GM12801 (cell line): ENCODE results near the gene ACOT6.
"Not testable (repeated sequence)": the region's sequence is repeated elsewhere in the genome, so short reads cannot be mapped to it uniquely, and the experiment has no call there.

Experiments
- TF ChIP-seq, protein P1 (sequence below): IDR thresholded peaks from one replicate; pipeline ENCODE4 v1.5.1; 2011; ENCODE audit warnings: control low read depth; ENCODE audit not compliant: insufficient read length; ENCODE audit errors: extremely low read depth

The ACOT6 gene, protein sequence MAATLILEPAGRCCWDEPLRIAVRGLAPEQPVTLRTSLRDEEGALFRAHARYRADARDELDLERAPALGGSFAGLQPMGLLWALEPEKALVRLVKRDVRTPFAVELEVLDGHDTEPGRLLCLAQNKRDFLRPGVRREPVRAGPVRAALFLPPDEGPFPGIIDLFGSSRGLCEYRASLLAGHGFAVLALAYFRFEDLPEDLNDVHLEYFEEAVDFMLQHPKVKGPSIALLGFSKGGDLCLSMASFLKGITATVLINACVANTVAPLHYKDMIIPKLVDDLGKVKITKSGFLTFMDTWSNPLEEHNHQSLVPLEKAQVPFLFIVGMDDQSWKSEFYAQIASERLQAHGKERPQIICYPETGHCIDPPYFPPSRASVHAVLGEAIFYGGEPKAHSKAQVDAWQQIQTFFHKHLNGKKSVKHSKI

DNA sequence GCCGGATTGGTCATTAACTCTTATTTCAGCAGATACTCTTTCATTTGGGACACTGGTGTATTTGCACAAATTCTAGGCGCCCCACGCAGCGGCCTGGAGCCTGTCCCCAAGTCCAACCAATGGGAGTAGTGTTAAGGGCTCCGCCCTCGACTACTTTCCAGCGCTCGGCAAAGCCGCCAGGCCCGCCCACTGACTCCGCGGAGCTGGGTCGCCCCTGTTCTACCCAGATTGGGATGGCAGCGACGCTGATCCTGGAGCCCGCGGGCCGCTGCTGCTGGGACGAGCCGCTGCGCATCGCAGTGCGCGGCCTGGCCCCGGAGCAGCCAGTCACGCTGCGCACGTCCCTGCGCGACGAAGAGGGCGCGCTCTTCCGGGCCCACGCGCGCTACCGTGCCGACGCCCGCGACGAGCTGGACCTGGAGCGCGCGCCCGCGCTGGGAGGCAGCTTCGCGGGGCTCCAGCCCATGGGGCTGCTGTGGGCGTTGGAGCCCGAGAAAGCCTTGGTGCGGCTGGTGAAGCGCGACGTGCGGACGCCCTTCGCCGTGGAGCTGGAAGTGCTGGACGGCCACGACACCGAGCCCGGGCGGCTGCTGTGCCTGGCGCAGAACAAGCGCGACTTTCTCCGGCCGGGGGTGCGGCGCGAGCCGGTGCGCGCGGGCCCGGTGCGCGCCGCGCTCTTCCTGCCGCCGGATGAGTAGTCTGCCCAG is at the start of gene ACOT6:
Gene ACOT6, plus strand, starts transcription at position 179 of the 707 bp plus-strand sequence. Its CDS starts 55 bp downstream, at position 234.
- TF ChIP-seq, protein P1, sequence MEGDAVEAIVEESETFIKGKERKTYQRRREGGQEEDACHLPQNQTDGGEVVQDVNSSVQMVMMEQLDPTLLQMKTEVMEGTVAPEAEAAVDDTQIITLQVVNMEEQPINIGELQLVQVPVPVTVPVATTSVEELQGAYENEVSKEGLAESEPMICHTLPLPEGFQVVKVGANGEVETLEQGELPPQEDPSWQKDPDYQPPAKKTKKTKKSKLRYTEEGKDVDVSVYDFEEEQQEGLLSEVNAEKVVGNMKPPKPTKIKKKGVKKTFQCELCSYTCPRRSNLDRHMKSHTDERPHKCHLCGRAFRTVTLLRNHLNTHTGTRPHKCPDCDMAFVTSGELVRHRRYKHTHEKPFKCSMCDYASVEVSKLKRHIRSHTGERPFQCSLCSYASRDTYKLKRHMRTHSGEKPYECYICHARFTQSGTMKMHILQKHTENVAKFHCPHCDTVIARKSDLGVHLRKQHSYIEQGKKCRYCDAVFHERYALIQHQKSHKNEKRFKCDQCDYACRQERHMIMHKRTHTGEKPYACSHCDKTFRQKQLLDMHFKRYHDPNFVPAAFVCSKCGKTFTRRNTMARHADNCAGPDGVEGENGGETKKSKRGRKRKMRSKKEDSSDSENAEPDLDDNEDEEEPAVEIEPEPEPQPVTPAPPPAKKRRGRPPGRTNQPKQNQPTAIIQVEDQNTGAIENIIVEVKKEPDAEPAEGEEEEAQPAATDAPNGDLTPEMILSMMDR = no peak

DNA sequence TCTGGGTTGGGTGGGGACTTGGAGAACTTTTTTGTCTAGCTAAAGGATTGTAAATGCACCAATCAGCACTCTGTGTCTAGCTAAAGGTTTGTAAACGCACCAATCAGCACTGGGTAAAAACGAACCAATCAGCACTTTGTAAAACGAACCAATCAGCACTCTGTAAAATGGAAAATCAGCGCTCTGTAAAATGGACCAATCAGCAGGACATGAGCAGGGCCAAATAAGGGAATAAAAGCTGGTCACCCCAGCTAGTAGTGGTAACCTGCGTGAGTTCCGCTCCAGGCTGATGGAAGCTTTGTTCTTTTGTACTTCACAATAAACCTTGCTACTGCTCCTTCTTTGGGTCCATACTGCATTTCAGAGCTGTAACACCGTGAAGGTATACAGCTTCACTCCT is 45.0 kb upstream of the ACOT6 start:
- TF ChIP-seq, protein P1 = no peak

DNA sequence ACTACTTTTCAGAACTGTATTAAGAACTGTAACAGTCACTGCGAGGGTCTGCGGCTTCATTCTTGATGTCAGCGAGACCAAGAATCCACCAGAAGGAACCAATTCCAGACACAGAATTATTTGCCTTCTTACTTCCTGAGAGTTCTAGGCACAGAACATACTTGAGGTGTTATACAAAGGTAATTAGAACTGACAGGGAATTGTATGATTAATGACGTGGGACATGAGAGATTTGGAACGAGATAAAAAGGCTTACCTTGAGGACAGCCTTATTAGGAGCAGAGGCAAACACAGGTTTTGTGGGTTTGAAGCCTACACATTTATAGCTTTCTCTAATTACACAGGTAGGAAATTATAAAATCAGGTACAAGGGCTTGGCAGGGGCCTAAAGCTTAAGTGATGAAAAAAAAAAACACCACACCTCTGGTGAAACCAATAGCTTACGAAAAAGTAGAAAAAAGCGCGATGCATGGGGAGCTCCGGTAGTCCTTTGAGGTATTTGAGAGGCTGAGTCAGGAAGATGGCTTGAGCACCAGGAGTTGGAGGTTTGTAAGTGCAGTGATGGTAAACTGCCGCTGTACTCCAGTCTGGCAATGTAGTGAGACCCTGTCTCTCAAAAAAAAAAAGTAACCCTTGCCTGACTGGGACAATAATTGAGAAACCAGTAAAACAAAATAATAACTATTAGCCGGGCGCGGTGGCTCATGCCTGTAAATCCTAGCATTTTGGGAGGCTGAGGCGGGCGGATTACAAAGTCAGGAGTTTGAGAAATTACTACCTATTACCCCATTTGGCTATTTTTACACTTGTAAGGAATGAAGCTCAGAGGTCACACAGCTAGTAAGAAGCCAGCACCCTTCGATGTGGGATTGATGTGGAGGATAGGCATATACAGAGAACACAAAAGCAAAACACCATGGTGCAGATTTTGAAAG is 44.1 kb upstream of the ACOT6 start:
- TF ChIP-seq, protein P1 = no peak

DNA sequence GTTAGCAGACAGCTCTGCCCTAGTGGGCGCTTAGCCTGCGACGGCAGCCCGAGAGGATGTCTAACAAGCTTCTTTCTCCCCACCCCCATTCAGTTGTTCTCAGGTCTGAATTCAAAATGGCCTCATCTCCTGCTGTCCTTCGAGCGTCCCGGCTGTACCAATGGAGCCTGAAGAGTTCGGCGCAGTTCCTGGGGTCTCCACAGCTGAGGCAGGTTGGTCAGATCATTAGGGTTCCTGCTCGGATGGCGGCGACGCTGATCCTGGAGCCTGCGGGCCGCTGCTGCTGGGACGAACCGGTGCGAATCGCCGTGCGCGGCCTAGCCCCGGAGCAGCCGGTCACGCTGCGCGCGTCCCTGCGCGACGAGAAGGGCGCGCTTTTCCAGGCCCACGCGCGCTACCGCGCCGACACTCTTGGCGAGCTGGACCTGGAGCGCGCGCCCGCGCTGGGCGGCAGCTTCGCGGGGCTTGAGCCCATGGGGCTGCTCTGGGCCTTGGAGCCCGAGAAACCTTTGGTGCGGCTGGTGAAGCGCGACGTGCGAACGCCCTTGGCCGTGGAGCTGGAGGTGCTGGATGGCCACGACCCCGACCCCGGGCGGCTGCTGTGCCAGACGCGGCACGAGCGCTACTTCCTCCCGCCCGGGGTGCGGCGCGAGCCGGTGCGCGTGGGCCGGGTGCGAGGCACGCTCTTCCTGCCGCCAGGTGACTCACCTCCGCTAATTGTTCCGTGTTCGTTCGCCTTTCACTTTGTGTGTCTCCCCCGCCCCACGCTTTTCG is 42.9 kb upstream of the ACOT6 start, which contains the start of gene ACOT2:
Gene ACOT2, plus strand, starts transcription at position 29 of the 774 bp plus-strand sequence. Its CDS starts 28 bp downstream, at position 57.
- TF ChIP-seq, protein P1 = not testable (repeated sequence)

DNA sequence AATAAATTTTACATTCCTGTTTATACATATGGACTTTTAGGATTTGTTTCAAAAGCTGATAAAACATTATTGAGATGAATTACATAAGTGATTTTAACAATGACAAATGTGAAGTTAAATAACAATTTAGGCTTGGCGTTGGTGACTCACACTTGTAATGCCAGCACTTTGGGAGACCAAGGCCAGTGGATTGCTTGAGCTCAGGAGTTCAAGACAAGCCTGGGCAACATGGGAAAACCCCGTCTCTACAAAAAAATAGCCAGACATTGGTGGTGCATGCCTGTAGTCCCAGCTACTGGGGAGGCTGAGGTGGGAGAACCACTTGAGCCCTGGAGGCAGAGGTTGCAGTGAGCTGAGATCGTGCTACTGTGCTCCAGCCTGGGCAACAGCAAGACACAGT is 35.9 kb upstream of the ACOT6 start:
- TF ChIP-seq, protein P1 = no peak

DNA sequence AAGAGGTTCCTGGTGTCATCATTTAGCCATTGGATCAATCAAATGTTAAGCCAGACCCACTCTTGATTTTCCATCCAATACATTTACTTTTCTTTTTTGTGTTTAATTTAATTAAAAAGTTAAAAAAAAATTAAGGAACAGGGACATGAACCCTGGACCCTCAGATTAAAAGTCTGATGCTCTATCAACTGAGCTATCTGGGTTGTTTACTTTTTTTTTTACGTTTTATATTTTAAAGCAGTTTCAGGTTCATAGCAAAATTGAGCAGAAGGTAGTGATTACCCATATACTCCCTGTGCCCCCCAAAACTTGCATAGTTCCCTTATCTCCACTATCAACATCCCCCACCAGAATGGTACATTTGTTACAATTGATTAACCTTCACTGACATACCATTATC is 23.6 kb upstream of the ACOT6 start:
- TF ChIP-seq, protein P1 = no peak
